Spinal cord (tissue), 10 donors: ENCODE measurements around the gene ZNF574. TPM values are rescaled to one million over a fixed set of nuclear protein-coding genes. Genes with fewer than 3 reads are reported as not detected.
"Not testable (repeated sequence)": the region's sequence is repeated elsewhere in the genome, so short reads cannot be mapped to it uniquely, and the experiment has no call there.

Experiments used
- DNase-seq, 6 donors: peaks; one replicate each; pipeline versions ENCODE4 v3.0.0 to v3.0.0-alpha.2; 2013 to 2015; ENCODE audit warnings: low spot score in 6 of 6, low read depth in 4 of 6
- H3K27ac ChIP-seq: one replicate; pipeline ENCODE4 v1.5.1; 2013; ENCODE audit warnings: low read depth, low read length, control low read depth
- H3K27me3 ChIP-seq: one replicate; pipeline ENCODE4 v1.6.1; 2013; ENCODE audit warnings: low read length; ENCODE audit not compliant: control insufficient read depth, insufficient read depth
- H3K36me3 ChIP-seq: one replicate; pipeline ENCODE4 v1.6.1; 2013; ENCODE audit warnings: low read length; ENCODE audit not compliant: control insufficient read depth, insufficient read depth
- H3K4me1 ChIP-seq: one replicate; pipeline ENCODE4 v1.6.1; 2013; ENCODE audit warnings: low read length; ENCODE audit not compliant: control insufficient read depth, insufficient read depth
- H3K4me3 ChIP-seq: one replicate; pipeline ENCODE4 v1.5.1; 2013; ENCODE audit warnings: low read depth, low read length, control low read depth
- H3K9me3 ChIP-seq: one replicate; pipeline ENCODE4 v1.6.1; 2013; ENCODE audit warnings: low read length; ENCODE audit not compliant: control insufficient read depth, insufficient read depth
- WGBS: methylation state at CpG from one replicate; pipeline ENCODE4 v1.1.5; 2013; ENCODE audit warnings: missing lambda C conversion rate; ENCODE audit not compliant: insufficient coverage; 5-methylcytosine and 5-hydroxymethylcytosine counted together
- polyA plus RNA-seq, 2 donors: library from polyadenylated mRNA; unstranded; fragments of 120-200 nt; gene quantifications; one replicate each; pipeline ENCODE4 v1.2.1, GENCODE V29; 2013; ENCODE audit not compliant: insufficient read length in 2 of 2
- total RNA-seq, 2 donors: library from RNA; depleted of rRNA in 1 of 2; stranded (reverse); fragments of 120-200 nt in 1 of 2; fragments of >200 nt in 1 of 2; gene quantifications; one replicate each; pipeline versions ENCODE4 v1.2.3 to v1.2.4, GENCODE V29; 2013 to 2014
- donor health status: healthy.

ZNF574 gene
- total and polyA plus RNA-seq, 4 donors = 7.6 to 19.4 (median 14.0) TPM

- WGBS = 80% methylated on average over 6 of the region's 6 CpGs
- no peaks in the 10 kb centered on the region for H3K27me3 ChIP-seq
- peak in 1 of 6 donors; percentile 25 for DNase-seq
- no peaks in the 10 kb centered on the region for H3K4me1 ChIP-seq
- peaks cover 75% of the 10 kb centered on the region for H3K36me3 ChIP-seq
- H3K4me3 ChIP-seq = no peak overlapping the region
- no peak overlapping the region for H3K27ac ChIP-seq
- no peaks in the 10 kb centered on the region for H3K9me3 ChIP-seq
Observed at GRCh38 chr19:42038666-42039065, 37.3 kb upstream of the ZNF574 start.

- H3K27me3 ChIP-seq = no peaks in the 10 kb centered on the region
- peaks cover 72% of the 10 kb centered on the region for H3K36me3 ChIP-seq
- H3K4me1 ChIP-seq = no peaks in the 10 kb centered on the region
- H3K9me3 ChIP-seq = no peaks in the 10 kb centered on the region
- no peak for DNase-seq
- no peak overlapping the region for H3K4me3 ChIP-seq
- no peak overlapping the region for H3K27ac ChIP-seq
Observed at GRCh38 chr19:42040031-42040430, 35.9 kb upstream of the ZNF574 start.

- DNase-seq, H3K4me1 ChIP-seq, H3K4me3 ChIP-seq, H3K27me3 ChIP-seq, H3K9me3 ChIP-seq, H3K27ac ChIP-seq: not testable (repeated sequence)
- peaks cover 77% of the 10 kb centered on the region for H3K36me3 ChIP-seq
- 100% methylated on average over 1 of the region's 9 CpGs for WGBS
Observed at GRCh38 chr19:42040491-42040890, 35.5 kb upstream of the ZNF574 start.

- H3K36me3 ChIP-seq = peaks cover 72% of the 10 kb centered on the region
- no peaks in the 10 kb centered on the region for H3K9me3 ChIP-seq
- H3K27ac ChIP-seq = no peak overlapping the region
- no peak overlapping the region for H3K4me3 ChIP-seq
- H3K4me1 ChIP-seq = no peaks in the 10 kb centered on the region
- H3K27me3 ChIP-seq = no peaks in the 10 kb centered on the region
- 94% methylated on average over 26 of the region's 30 CpGs for WGBS
- DNase-seq = peak in 2 of 6 donors; percentile 13 to 94
Observed at GRCh38 chr19:42042455-42043170, 33.4 kb upstream of the ZNF574 start.

GRCh38 chr19:42045575-42045974 is 30.4 kb upstream of the ZNF574 start:
- Histone ChIP-seq H3K4me3 (no peak overlapping the region), H3K4me1 (no peaks in the 10 kb centered on the region), H3K9me3 (no peaks in the 10 kb centered on the region), H3K27me3 (no peaks in the 10 kb centered on the region), H3K36me3 (peaks cover 62% of the 10 kb centered on the region), H3K27ac (no peak overlapping the region)
- 94% methylated on average over 7 of the region's 7 CpGs for WGBS
- DNase-seq = no peak

- Histone ChIP-seq H3K36me3 (peaks cover 70% of the 10 kb centered on the region), H3K4me3 (no peak overlapping the region), H3K9me3 (no peaks in the 10 kb centered on the region), H3K27ac (no peak overlapping the region), H3K27me3 (no peaks in the 10 kb centered on the region), H3K4me1 (no peaks in the 10 kb centered on the region)
- WGBS = 81% methylated on average over 3 of the region's 4 CpGs
- no peak for DNase-seq
Observed at GRCh38 chr19:42048992-42049391, 27.0 kb upstream of the ZNF574 start.

- WGBS = 96% methylated on average over 13 of the region's 14 CpGs
Observed at GRCh38 chr19:42051166-42052115, 24.5 kb upstream of the ZNF574 start.

GRCh38 chr19:42052241-42052863 is 23.6 kb upstream of the ZNF574 start:
- WGBS = 69% methylated on average over 9 of the region's 10 CpGs
- Histone ChIP-seq H3K4me3 (no peak overlapping the region), H3K27ac (no peak overlapping the region), H3K9me3 (no peaks in the 10 kb centered on the region), H3K4me1 (no peaks in the 10 kb centered on the region), H3K36me3 (peaks cover 85% of the 10 kb centered on the region), H3K27me3 (no peaks in the 10 kb centered on the region)
- no peak for DNase-seq

More at GRCh38 chr19:42051166-42052115, 24.5 kb upstream of the ZNF574 start:
- no peak for DNase-seq
- Histone ChIP-seq H3K4me1 (no peaks in the 10 kb centered on the region), H3K4me3 (no peak overlapping the region), H3K9me3 (no peaks in the 10 kb centered on the region), H3K27ac (no peak overlapping the region), H3K36me3 (peaks cover 77% of the 10 kb centered on the region), H3K27me3 (no peaks in the 10 kb centered on the region)

GRCh38 chr19:42053037-42053935 is 22.7 kb upstream of the ZNF574 start:
- H3K4me3 ChIP-seq = no peak overlapping the region
- H3K36me3 ChIP-seq = peaks cover 93% of the 10 kb centered on the region
- H3K27me3 ChIP-seq = no peaks in the 10 kb centered on the region
- 92% methylated on average over 12 of the region's 17 CpGs for WGBS
- H3K4me1 ChIP-seq = no peaks in the 10 kb centered on the region
- H3K9me3 ChIP-seq = no peaks in the 10 kb centered on the region
- no peak overlapping the region for H3K27ac ChIP-seq
- no peak for DNase-seq
